DND-41 (cell line): Measurements from ENCODE around the gene ZRANB1.
A peak's percentile ranks its signal among the peaks of the same experiment; 100 is the strongest.

ENCODE experiments used
- ATAC-seq: fragments of 200-7000 bp; cut with Tn5 transposase; 3 replicates; pipeline ENCODE4 v1.9.1; 2021; ENCODE audit warnings: low read depth; ENCODE audit not compliant: insufficient read depth
- DNase-seq: peaks from one replicate; pipeline ENCODE4 v3.0.0-alpha.2; 2020
- H2AFZ ChIP-seq: 2 replicates; pipeline ENCODE4 v1.6.0; 2012; ENCODE audit warnings: low read depth, low read length
- H3K27ac ChIP-seq: 2 replicates; pipeline ENCODE4 v1.5.1; 2012; ENCODE audit warnings: low read length, inconsistent platforms
- H3K27me3 ChIP-seq: fragments of 200-600 bp; sonication (generic); 2 replicates; pipeline ENCODE4 v1.6.0; 2012; ENCODE audit warnings: low read length, mild to moderate bottlenecking, inconsistent platforms; ENCODE audit not compliant: insufficient read depth, poor library complexity
- H3K36me3 ChIP-seq: 2 replicates; pipeline ENCODE4 v1.5.1; 2012; ENCODE audit warnings: low read length, inconsistent platforms; ENCODE audit not compliant: insufficient read depth
- H3K4me1 ChIP-seq: 2 replicates; pipeline ENCODE4 v1.5.1; 2012; ENCODE audit warnings: mild to moderate bottlenecking, low read length; ENCODE audit not compliant: insufficient read depth
- H3K4me2 ChIP-seq: 2 replicates; pipeline ENCODE4 v1.6.0; 2012; ENCODE audit warnings: mild to moderate bottlenecking, moderate library complexity, low read length, inconsistent platforms; ENCODE audit not compliant: insufficient read depth
- H3K4me3 ChIP-seq, 2 experiments: fragments of 200-600 bp in 1 of 2; shearing (Covaris generic) in 1 of 2; 2 replicates each; pipeline ENCODE4 v1.5.1; 2012 to 2016; ENCODE audit warnings: inconsistent platforms in 2 of 2, low read length in 2 of 2, mild to moderate bottlenecking in 2 of 2, low read depth in 1 of 2, moderate library complexity in 1 of 2
- H3K79me2 ChIP-seq: 2 replicates; pipeline ENCODE4 v1.6.0; 2012; ENCODE audit warnings: low read length, inconsistent platforms; ENCODE audit not compliant: insufficient read depth
- H3K9ac ChIP-seq: 2 replicates; pipeline ENCODE4 v1.6.0; 2012; ENCODE audit warnings: low read depth, mild to moderate bottlenecking, inconsistent platforms, low read length, moderate library complexity
- H3K9me3 ChIP-seq: 2 replicates; pipeline ENCODE4 v1.5.1; 2012; ENCODE audit warnings: low read length, moderate library complexity, mild to moderate bottlenecking, inconsistent platforms; ENCODE audit not compliant: insufficient read depth, severe bottlenecking
- H4K20me1 ChIP-seq: 2 replicates; pipeline ENCODE4 v1.6.0; 2012; ENCODE audit warnings: low read length; ENCODE audit not compliant: insufficient read depth
- CTCF ChIP-seq: IDR thresholded peaks from 2 replicates; pipeline ENCODE4 v1.5.1; 2012; ENCODE audit warnings: borderline replicate concordance, low read length, moderate library complexity, mild to moderate bottlenecking; ENCODE audit not compliant: poor library complexity, severe bottlenecking; ENCODE audit errors: extremely low read depth
- EZH2 ChIP-seq: IDR thresholded peaks from 3 replicates; pipeline ENCODE4 v1.6.1; 2012; ENCODE audit warnings: borderline replicate concordance, low read depth, mild to moderate bottlenecking, moderate library complexity, low read length, inconsistent platforms; ENCODE audit not compliant: severe bottlenecking

The ZRANB1 gene

DNA sequence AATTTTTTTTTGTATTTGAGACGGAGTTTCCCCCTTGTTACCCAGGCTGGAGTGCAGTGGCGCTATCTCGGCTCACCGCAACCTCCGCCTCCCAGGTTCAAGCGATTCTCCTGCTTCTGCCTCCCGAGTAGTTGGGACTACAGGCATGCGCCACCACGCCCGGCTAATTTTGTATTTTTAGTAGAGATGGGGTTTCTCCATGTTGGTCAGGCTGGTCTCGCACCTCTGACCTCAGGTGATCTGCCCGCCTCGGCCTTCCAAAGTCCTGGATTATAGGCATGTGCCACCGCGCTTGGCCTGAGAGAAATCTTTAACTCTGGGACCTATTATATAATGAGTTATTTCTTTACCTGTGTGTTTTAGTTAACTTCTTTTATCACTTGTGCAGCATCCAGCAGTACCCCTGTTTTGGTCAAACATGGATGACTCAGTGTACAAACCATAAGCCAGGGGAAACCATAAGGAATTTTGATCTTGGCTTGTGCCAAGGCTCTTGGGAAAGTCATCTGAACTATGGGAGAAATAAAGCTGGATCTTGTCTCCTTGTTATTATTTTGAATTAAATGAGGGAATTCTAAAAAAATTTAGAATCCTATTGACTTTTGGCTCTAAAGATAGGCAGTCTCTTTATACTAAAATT, 23.6 kb upstream of the ZRANB1 start:
- DNase-seq, result peak; percentile 18
- Histone ChIP-seq H3K27me3 (no peaks in the 10 kb centered on the region), H4K20me1 (peaks cover 51% of the 10 kb centered on the region), H3K27ac (peak overlapping the region; percentile 83; the same call in 1 of the 2 replicates), H3K9ac (peak overlapping the region; percentile 79), H3K4me3 (peak overlapping the region; percentile 90 to 94), H2AFZ (no peak overlapping the region), H3K36me3 (peaks cover 9% of the 10 kb centered on the region; the same call in 1 of the 2 replicates), H3K9me3 (no peaks in the 10 kb centered on the region), H3K79me2 (peaks cover 69% of the 10 kb centered on the region), H3K4me1 (peaks cover 34% of the 10 kb centered on the region), H3K4me2 (peak overlapping the region; percentile 88)
- TF ChIP-seq CTCF, result no peak
- no peak for TF ChIP-seq EZH2
- ATAC-seq, result no peak

- ATAC-seq (no peak), DNase-seq (no peak)
- H3K4me2 ChIP-seq, result peak overlapping the region; percentile 88
- TF ChIP-seq CTCF (no peak), EZH2 (no peak)
- H4K20me1 ChIP-seq, result peaks cover 56% of the 10 kb centered on the region
- H3K27me3 ChIP-seq, result no peaks in the 10 kb centered on the region
- H3K4me3 ChIP-seq, result peak overlapping the region in 1 of 2 experiments; percentile 94; a peak in 1 of 4 replicates
- H3K27ac ChIP-seq, result no peak overlapping the region
- H2AFZ ChIP-seq, result no peak overlapping the region
- peak overlapping the region; percentile 79 for H3K9ac ChIP-seq
- H3K4me1 ChIP-seq, result peaks cover 34% of the 10 kb centered on the region
- H3K36me3 ChIP-seq, result peaks cover 9% of the 10 kb centered on the region; the same call in 1 of the 2 replicates
- H3K79me2 ChIP-seq, result peaks cover 75% of the 10 kb centered on the region
- H3K9me3 ChIP-seq, result no peaks in the 10 kb centered on the region
Observed at GRCh38 chr10:124918906-124919305, 23.0 kb upstream of the ZRANB1 start.

DNA sequence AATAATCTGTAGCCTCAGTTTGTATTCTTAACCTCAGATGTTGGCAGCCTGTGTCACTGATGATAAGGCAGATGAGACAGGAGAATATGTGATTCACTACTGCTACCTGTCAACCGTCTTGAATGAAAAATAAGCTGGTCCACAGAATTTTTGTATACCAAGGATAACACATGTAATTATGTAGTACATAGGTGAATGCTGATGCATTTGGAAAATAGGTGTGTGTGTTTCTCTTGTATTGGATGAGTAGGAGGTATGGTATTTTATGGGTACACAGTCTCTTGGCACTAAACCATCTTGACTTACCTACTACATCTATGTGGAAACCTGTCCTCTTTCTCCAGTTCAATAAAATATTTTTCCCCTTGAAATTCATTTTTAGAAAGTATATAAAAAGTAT, 20.7 kb upstream of the ZRANB1 start:
- H3K4me2 ChIP-seq, result no peak overlapping the region
- no peak overlapping the region for H3K27ac ChIP-seq
- H3K9me3 ChIP-seq, result no peaks in the 10 kb centered on the region
- H3K4me1 ChIP-seq, result peaks cover 25% of the 10 kb centered on the region
- H3K79me2 ChIP-seq, result peaks cover 93% of the 10 kb centered on the region
- peaks cover 78% of the 10 kb centered on the region for H4K20me1 ChIP-seq
- no peak overlapping the region for H3K9ac ChIP-seq
- no peak overlapping the region for H3K4me3 ChIP-seq
- H2AFZ ChIP-seq, result no peak overlapping the region
- TF ChIP-seq EZH2 (no peak), CTCF (no peak)
- H3K36me3 ChIP-seq, result peaks cover 10% of the 10 kb centered on the region
- DNase-seq, result no peak
- no peaks in the 10 kb centered on the region for H3K27me3 ChIP-seq
- ATAC-seq, result no peak
